ENCODE results near the gene CEP104. TPM values are rescaled to one million over a fixed set of nuclear protein-coding genes. Genes with fewer than 3 reads are reported as not detected.

The CEP104 gene
- total and polyA plus RNA-seq, 9 of the 15 experiments (the other 6 are each of a cell fraction or from before 2014, with no cell fraction given): 11.2 to 63.4 (median 42.6) TPM

GRCh38 chr1:3771108-3772026 lies 85.6 kb downstream of the CEP104 start (continued):
- no peak for TF ChIP-seq SAP30 (IDR thresholded peaks at IDR 0.05; ENCODE audit: borderline replicate concordance, insufficient read depth, low read depth, low read length, poor library complexity, severe bottlenecking)
- no peak for TF ChIP-seq CBX1 (IDR thresholded peaks at IDR 0.05; ENCODE audit: low read depth)
- no peak for TF ChIP-seq SMARCB1 (IDR thresholded peaks at IDR 0.05; ENCODE audit: insufficient read length, low read depth)
- TF ChIP-seq KLF10 (CRISPR knock-in tag; IDR thresholded peaks at IDR 0.05): no peak
- TF ChIP-seq HLTF (IDR thresholded peaks at IDR 0.05): no peak
- TF ChIP-seq NFYB (IDR thresholded peaks at IDR 0.05; ENCODE audit: extremely low read depth, insufficient read length): no peak
- TF ChIP-seq ZNF23 (CRISPR knock-in tag; IDR thresholded peaks at IDR 0.05): no peak
- no peak for TF ChIP-seq ZBTB2 (IDR thresholded peaks at IDR 0.05)
- TF ChIP-seq DDX20 (tag; IDR thresholded peaks at IDR 0.05; ENCODE audit: low read depth): no peak
- TF ChIP-seq ZMIZ1 (IDR thresholded peaks at IDR 0.05; ENCODE audit: low read depth in 2 of 2, low read length in 2 of 2): no peak
- TF ChIP-seq MYC (IDR thresholded peaks at IDR 0.05; ENCODE audit: low read depth, low read length): no peak
- TF ChIP-seq MYC (CRISPR knock-in tag; IDR thresholded peaks at IDR 0.05; ENCODE audit: borderline replicate concordance, low read depth): peak; percentile 80; the same call in 1 of the 2 replicates
- no peak for TF ChIP-seq MAZ (CRISPR knock-in tag; conservative IDR thresholded peaks at IDR 0.05 in 1 of 2, IDR thresholded peaks at IDR 0.05 in 1 of 2)
- no peak for TF ChIP-seq FOXO4 (CRISPR knock-in tag; IDR thresholded peaks at IDR 0.05)
- no peak for TF ChIP-seq PHB2 (IDR thresholded peaks at IDR 0.05; ENCODE audit: low read depth)
- 0 out of 4 replicates have a peak, but pooled peaks of 1 of the 2 experiments have one; percentile 43 for TF ChIP-seq NONO (IDR thresholded peaks at IDR 0.05; ENCODE audit: low read depth in 2 of 2, low read length in 1 of 2)
- TF ChIP-seq POLR3G (IDR thresholded peaks at IDR 0.05; ENCODE audit: extremely low read depth, insufficient read length, insufficient replicate concordance): no peak
- TF ChIP-seq KAT8 (IDR thresholded peaks at IDR 0.05; ENCODE audit: low read depth): no peak
